GM12873 (cell line): ENCODE results near the gene NOTCH3.

Source experiments
- CTCF ChIP-seq: IDR thresholded peaks from 2 replicates; pipeline ENCODE4 v1.5.1; 2012; ENCODE audit warnings: low read depth, mild to moderate bottlenecking, moderate library complexity, low read length, control low read depth; ENCODE audit not compliant: insufficient read depth; ENCODE audit errors: missing control alignments

The NOTCH3 gene

GRCh38 chr19:15247107-15248014 is 46.6 kb upstream of the NOTCH3 start:
- TF ChIP-seq CTCF: no peak

GRCh38 chr19:15246198-15246481 is 45.3 kb upstream of the NOTCH3 start:
- no peak for TF ChIP-seq CTCF

GRCh38 chr19:15245370-15246197 is 44.8 kb upstream of the NOTCH3 start:
- TF ChIP-seq CTCF: no peak

GRCh38 chr19:15244808-15245207 is 44.0 kb upstream of the NOTCH3 start:
- no peak for TF ChIP-seq CTCF

GRCh38 chr19:15244106-15244803 is 43.5 kb upstream of the NOTCH3 start:
- TF ChIP-seq CTCF: no peak

- TF ChIP-seq CTCF: no peak
Observed at GRCh38 chr19:15243236-15243957, 42.6 kb upstream of the NOTCH3 start.
